PC-9 (cell line): ENCODE results near the gene RABAC1.

Experiments
- EZH2 ChIP-seq: fragments of 200-600 bp; sonication (generic); IDR thresholded peaks from 2 replicates; pipeline ENCODE4 v1.8.0; 2017; ENCODE audit warnings: antibody characterized with exemption, low read depth
- TF ChIP-seq, protein P1 (sequence below): fragments of 200-600 bp; sonication (generic); conservative IDR thresholded peaks from 2 replicates; pipeline ENCODE4 v1.6.1; 2017; ENCODE audit warnings: mixed run types, antibody characterized with exemption, mild to moderate bottlenecking, moderate library complexity

DNA sequence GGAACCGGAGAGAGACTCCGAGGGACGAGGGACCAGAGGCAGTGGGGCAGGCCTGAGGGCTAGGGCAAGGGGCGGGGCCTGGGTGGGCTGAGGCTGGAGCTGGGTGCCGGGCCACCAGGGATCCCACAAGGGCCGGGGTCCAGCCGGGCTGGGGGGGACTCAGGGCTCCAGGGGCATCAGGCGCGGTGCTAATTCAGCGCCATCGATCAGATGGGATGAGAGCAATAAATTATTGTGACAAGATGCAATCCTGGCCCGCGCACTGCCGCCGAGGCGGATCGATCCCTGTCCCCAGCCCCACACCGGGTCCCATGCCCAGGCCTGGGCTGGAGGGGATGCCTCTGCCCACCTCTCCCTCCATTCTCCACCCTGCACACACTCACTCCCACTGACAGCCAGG lies 36.5 kb downstream of the RABAC1 start:
- TF ChIP-seq, protein P1, sequence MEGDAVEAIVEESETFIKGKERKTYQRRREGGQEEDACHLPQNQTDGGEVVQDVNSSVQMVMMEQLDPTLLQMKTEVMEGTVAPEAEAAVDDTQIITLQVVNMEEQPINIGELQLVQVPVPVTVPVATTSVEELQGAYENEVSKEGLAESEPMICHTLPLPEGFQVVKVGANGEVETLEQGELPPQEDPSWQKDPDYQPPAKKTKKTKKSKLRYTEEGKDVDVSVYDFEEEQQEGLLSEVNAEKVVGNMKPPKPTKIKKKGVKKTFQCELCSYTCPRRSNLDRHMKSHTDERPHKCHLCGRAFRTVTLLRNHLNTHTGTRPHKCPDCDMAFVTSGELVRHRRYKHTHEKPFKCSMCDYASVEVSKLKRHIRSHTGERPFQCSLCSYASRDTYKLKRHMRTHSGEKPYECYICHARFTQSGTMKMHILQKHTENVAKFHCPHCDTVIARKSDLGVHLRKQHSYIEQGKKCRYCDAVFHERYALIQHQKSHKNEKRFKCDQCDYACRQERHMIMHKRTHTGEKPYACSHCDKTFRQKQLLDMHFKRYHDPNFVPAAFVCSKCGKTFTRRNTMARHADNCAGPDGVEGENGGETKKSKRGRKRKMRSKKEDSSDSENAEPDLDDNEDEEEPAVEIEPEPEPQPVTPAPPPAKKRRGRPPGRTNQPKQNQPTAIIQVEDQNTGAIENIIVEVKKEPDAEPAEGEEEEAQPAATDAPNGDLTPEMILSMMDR = no peak
- no peak for TF ChIP-seq EZH2
